GM21423 (cell line): Measurements from ENCODE around the gene RANBP3.

Source experiments
- ATAC-seq: cut with Tn5 transposase; IDR thresholded peaks from one replicate; pipeline ENCODE4 v1.9.1; 2021; ENCODE audit warnings: mild to moderate bottlenecking, moderate library complexity; ENCODE audit not compliant: unreplicated experiment

Gene RANBP3

GRCh38 chr19:5953030-5953589 lies 24.8 kb downstream of the RANBP3 start:
- no peak for ATAC-seq

GRCh38 chr19:5952193-5953029 lies 25.5 kb downstream of the RANBP3 start:
- ATAC-seq: no peak

DNA sequence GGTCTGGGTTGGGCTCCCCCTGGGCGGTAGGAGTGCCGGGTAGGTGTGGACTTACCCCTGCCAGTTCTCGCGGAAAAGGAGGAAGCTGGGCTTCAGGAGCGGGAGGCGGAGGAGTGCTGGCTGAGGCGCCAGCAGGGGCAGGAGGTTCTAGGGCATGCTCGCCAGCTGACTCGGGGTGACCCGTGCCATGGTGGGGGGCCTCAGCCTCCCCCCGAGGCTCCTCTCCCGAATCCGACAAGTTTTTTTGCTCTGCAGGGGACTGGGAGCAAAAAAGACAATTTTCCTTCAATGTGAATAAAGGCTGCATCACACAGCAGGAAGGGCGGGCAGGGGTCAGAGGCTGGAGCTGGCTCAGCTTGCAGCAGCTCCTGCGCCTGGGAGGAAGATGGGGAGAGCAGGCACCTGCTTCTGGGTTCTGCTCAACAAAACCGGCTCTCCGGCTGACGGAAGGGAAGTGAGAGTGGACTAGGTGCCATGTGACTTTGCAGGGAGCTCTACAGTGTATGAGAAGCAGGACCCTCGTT lies 26.5 kb downstream of the RANBP3 start:
- no peak for ATAC-seq

DNA sequence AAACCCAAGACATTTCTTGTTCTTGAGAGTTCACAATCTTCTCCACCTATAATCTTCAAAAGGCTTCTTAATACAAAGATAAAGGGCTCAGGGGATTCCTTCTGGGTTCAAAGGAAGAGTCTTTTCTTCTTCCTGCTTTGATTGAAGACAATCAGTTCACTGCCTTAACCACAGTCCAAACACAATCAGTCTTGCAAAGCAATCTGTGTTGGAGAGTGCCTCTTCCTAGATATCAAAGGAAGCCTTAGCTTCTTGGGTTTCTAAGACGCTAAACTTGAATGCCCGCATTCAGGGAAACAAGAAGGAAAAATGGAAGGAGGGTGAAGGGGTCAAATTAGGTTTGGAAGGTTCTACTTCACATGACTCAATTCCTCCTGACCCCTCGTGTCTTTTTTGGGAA lies 27.2 kb downstream of the RANBP3 start:
- ATAC-seq: no peak

GRCh38 chr19:5949792-5950305 lies 28.1 kb downstream of the RANBP3 start:
- no peak for ATAC-seq

DNA sequence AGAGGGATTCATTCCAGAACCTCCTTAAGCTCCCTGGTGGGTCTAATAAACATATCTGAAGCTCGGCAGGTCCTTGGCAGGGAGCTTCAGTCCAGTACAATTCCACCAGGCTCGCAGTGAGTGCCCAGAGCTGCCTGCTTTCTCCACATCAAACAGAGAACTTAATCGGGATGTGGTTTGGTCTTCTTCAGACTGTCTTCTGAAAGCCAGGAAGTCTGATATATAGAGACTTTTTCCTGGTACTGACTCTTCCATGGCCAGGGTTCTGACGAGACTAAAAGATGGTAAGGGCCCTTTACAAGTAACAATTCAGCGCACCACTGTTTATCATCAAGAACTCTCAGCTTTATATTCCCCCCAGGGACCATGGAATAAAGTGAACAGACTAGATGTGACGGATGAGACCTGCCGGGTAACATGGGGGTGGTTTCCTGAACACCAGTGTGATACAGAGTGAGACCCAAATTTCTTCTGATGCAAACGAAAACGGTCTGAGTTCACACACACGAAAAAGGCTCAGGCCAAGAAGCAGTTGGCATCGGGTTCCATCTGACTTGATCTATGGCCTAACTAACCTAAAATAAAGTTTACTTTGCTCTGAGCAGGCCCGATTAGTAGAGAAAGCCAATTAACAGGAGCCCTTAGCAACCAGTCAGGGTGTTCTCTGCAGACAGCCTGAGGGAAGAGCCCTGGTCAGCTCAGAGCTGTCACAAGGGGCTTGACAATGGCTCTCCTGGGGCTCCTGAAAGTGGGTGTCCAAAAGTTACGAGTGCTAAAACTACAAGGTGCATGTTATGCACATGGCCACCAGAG lies 29.0 kb downstream of the RANBP3 start:
- no peak for ATAC-seq

DNA sequence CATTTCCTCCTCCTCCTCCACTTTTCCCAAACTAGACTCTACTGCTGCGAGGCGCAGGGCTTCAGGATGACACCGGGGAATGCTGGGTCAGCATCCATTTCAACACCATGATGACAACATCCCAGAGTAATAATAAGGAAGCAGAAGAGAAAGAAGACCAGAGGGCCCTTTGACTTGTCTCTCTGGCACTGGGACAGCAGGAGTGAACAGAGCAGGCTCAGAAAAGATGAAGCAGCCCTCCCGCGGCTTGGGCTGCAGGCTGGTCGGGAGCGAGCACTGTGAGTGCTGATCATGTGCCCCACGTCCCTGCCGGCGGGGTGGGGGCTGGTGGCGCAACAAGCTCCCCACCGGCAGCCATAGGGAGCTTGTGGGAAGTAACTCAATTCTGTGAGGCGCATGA lies 30.5 kb downstream of the RANBP3 start:
- no peak for ATAC-seq

GRCh38 chr19:5943623-5944022 lies 34.3 kb downstream of the RANBP3 start:
- no peak for ATAC-seq

GRCh38 chr19:5943045-5943444 lies 34.9 kb downstream of the RANBP3 start:
- ATAC-seq: no peak

GRCh38 chr19:5941673-5942072 lies 36.3 kb downstream of the RANBP3 start:
- no peak for ATAC-seq

GRCh38 chr19:5940260-5941208 lies 37.4 kb downstream of the RANBP3 start:
- ATAC-seq: no peak

DNA sequence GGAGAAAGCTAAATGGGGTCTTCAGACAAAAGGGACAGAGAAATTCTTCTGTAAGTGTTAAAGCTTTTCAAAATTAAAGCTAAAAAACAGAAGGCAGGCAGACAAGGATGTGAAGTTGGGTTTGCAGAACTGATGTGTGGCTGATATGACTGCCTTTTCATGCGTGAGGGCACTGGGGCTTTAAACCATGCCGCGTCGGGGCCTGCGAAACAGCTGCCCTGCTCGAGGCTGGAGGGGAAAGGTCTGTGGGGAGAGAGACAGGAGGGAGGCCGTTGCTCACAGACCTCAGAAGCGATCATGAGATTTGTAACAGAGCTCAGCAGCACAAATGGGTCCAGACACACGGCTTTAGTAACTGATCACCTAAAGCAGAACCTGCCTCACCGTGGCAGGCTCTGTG lies 40.4 kb downstream of the RANBP3 start:
- no peak for ATAC-seq

GRCh38 chr19:5936292-5936592 lies 41.7 kb downstream of the RANBP3 start:
- no peak for ATAC-seq

- no peak for ATAC-seq
Measured at GRCh38 chr19:5935473-5936291, 42.3 kb downstream of the RANBP3 start.

GRCh38 chr19:5934774-5935472 lies 43.0 kb downstream of the RANBP3 start:
- no peak for ATAC-seq

DNA sequence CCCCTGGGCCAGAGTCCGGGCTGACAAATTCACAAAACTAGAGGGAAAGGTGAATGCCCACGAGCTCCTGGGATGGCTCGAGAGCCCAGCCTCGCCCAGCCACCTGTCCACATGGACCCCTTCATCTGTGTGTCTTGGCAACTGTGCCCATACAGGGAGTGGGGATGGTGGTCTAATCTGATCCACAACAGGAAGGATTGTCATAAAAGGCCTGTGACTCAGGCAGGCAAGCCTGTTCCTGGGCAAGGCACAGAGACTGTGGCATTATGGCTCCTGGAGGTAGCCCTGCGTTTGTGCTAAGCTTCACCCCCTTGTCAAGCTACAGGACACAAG lies 43.9 kb downstream of the RANBP3 start:
- ATAC-seq: no peak

DNA sequence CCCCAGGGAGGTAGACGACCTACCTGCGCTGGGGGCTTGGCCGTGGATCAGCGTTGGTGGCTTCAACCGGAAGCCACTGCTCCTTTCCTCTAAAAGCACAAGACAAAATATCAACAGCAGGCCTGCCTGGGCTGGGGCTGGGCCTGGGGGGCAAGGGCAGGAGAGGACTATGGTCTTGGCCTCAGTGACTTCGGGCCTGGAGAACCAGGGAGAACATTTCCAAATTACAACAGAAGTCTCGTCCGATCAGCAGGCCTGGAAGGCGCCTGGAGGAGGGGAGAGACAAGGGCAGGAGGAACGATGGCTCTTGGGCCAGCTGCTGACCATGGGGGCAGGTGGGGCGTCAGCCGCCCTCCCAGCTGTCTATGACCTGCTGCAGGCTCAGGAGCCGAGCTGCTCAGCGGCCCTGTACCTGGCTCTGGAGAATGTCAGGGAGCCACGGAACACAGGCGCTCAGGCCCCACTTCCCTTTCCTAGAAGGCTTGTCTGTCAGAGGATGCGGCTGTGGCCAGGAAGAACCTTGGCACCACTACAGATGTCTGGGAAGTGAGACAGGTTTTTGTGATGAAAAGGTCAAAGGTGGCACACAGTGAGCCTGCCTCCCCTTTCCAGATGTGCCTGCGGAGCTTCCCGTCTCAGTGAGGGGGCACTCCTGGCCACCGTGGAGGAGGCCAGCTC lies 44.4 kb downstream of the RANBP3 start:
- no peak for ATAC-seq

- no peak for ATAC-seq
Measured at GRCh38 chr19:5932609-5933262, 45.2 kb downstream of the RANBP3 start.
